HG03103 (cell line): ENCODE data around the gene FAM229B.

Experiments
- ATAC-seq: cut with Tn5 transposase; IDR thresholded peaks from one replicate; pipeline ENCODE4 v1.9.1; 2021; ENCODE audit warnings: low read depth; ENCODE audit not compliant: unreplicated experiment

FAM229B gene

GRCh38 chr6:112130878-112131277, 43.5 kb downstream of the FAM229B start:
- no peak for ATAC-seq

GRCh38 chr6:112139052-112139451, 51.7 kb downstream of the FAM229B start:
- no peak for ATAC-seq

GRCh38 chr6:112141707-112142106, 54.3 kb downstream of the FAM229B start:
- ATAC-seq: no peak

- ATAC-seq: no peak
These were observed 56.9 kb downstream of the FAM229B start for GRCh38 chr6:112144145-112144926.

- ATAC-seq: no peak
These were observed 57.7 kb downstream of the FAM229B start for GRCh38 chr6:112145080-112145573.

GRCh38 chr6:112148103-112148502, 60.7 kb downstream of the FAM229B start:
- no peak for ATAC-seq

- ATAC-seq: no peak
These were observed 61.8 kb downstream of the FAM229B start for GRCh38 chr6:112149236-112149635.

GRCh38 chr6:112149719-112150263, 62.4 kb downstream of the FAM229B start:
- no peak for ATAC-seq

GRCh38 chr6:112150363-112150762, 63.0 kb downstream of the FAM229B start:
- ATAC-seq: no peak
